ENCODE measurements around the gene SDK1. TPM values are rescaled to one million over a fixed set of nuclear protein-coding genes. Genes with fewer than 3 reads are reported as not detected.
"Not testable (repeated sequence)": the region's sequence is repeated elsewhere in the genome, so short reads cannot be mapped to it uniquely, and the experiment has no call there.

Gene SDK1
- total RNA-seq, 4 donors from 2014 or later, result 1.3 to 5.0 (median 2.0) TPM

- H3K4me1 ChIP-seq, result no peaks in the 10 kb centered on the region
- H3K27ac ChIP-seq, result no peak overlapping the region
- H3K27me3 ChIP-seq, result no peaks in the 10 kb centered on the region
- no peak for DNase-seq
- H3K36me3 ChIP-seq, result no peaks in the 10 kb centered on the region
- intact Hi-C loops (cut with DNase I), result no loop called here
- no peak overlapping the region for H3K4me3 ChIP-seq (replicated peaks in 1 of 3)
- 90 to 93% methylated on average over 18 to 24 of the region's 32 CpGs for WGBS, 2 donors
- TF ChIP-seq POLR2A (IDR thresholded peaks at IDR 0.05) (no peak), CTCF (IDR thresholded peaks at IDR 0.05) (no peak)
- no peaks in the 10 kb centered on the region for H3K9me3 ChIP-seq
Observed at GRCh38 chr7:4214291-4215155, 913.5 kb downstream of the SDK1 start.

- no peak overlapping the region for H3K4me3 ChIP-seq (replicated peaks in 1 of 3)
- no peaks in the 10 kb centered on the region for H3K36me3 ChIP-seq
- H3K27me3 ChIP-seq, result no peaks in the 10 kb centered on the region
- no peaks in the 10 kb centered on the region for H3K9me3 ChIP-seq
- no peak overlapping the region for H3K27ac ChIP-seq
- WGBS, 2 donors, result 96 to 99% methylated on average over 16 to 18 of the region's 19 CpGs
- TF ChIP-seq POLR2A (IDR thresholded peaks at IDR 0.05) (no peak), CTCF (IDR thresholded peaks at IDR 0.05) (no peak)
- intact Hi-C loops (cut with DNase I), result no loop called here
- H3K4me1 ChIP-seq, result no peaks in the 10 kb centered on the region
- no peak for DNase-seq
Observed at GRCh38 chr7:4215176-4215720, 914.2 kb downstream of the SDK1 start.

DNA sequence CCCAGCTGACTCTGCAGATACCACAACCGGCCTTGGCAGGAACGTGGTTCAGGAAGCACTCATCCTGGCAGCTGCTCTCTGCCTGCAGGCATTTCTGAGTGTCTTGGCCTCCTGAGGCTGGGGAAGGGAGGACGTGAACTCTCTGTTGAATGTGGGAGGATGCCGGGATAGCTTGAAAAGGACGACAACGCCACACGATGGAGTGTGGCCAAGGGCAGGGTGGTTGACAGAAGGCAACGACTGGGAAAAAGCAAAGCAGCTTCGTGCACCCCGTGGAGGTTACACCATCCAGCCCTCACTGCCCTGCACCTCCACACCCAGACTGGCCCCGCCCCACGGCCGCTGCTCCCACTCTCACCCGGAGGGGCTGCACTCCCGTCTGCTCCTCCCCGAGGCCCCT, 915.0 kb downstream of the SDK1 start:
- TF ChIP-seq POLR2A (IDR thresholded peaks at IDR 0.05) (no peak), CTCF (IDR thresholded peaks at IDR 0.05) (no peak)
- WGBS, 2 donors, result 69 to 76% methylated on average over 15 to 16 of the region's 16 CpGs
- DNase-seq, result no peak
- Histone ChIP-seq H3K36me3 (no peaks in the 10 kb centered on the region), H3K9me3 (no peaks in the 10 kb centered on the region), H3K27me3 (no peaks in the 10 kb centered on the region), H3K4me3 (replicated peaks in 1 of 3) (no peak overlapping the region), H3K27ac (no peak overlapping the region), H3K4me1 (no peaks in the 10 kb centered on the region)
- intact Hi-C loops (cut with DNase I), result no loop called here

DNA sequence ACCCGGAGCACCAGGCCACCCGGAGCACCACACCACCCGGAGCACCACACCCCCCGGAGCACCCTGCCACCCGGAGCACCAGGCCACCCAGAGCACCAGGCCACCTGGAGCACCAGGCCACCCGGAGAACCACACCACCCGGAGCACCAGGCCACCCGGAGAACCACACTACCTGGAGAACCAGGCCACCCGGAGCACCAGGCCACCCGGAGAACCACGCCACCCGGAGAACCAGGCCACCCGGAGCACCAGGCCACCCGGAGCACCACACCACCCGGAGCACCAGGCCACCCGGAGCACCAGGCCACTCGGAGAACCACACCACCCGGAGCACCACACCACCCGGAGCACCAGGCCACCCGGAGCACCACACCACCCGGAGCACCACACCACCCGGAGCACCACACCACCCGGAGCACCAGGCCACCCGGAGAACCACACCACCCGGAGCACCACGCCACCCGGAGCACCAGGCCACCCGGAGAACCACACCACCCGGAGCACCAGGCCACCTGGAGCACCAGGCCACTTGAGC, 916.1 kb downstream of the SDK1 start:
- H3K9me3 ChIP-seq; DNase-seq; H3K36me3 ChIP-seq; H3K27me3 ChIP-seq; intact Hi-C loops (cut with DNase I); H3K4me3 ChIP-seq (replicated peaks in 1 of 3); H3K4me1 ChIP-seq; H3K27ac ChIP-seq: not testable (repeated sequence)
- 93 to 95% methylated on average over 6 to 9 of the region's 29 CpGs for WGBS, 2 donors

GRCh38 chr7:4218481-4218880, 917.4 kb downstream of the SDK1 start:
- H3K4me3 ChIP-seq (replicated peaks in 1 of 3), result no peak overlapping the region
- H3K27ac ChIP-seq, result no peak overlapping the region
- no peaks in the 10 kb centered on the region for H3K4me1 ChIP-seq
- H3K27me3 ChIP-seq, result no peaks in the 10 kb centered on the region
- no peak for DNase-seq
- WGBS, 2 donors, result 92 to 96% methylated on average over 7 of the region's 7 CpGs
- TF ChIP-seq POLR2A (IDR thresholded peaks at IDR 0.05), result no peak
- TF ChIP-seq CTCF (IDR thresholded peaks at IDR 0.05), result no peak
- H3K9me3 ChIP-seq, result no peaks in the 10 kb centered on the region
- H3K36me3 ChIP-seq, result no peaks in the 10 kb centered on the region
- intact Hi-C loops (cut with DNase I), result no loop called here
